ENCODE results near the gene TINCR.

DNA sequence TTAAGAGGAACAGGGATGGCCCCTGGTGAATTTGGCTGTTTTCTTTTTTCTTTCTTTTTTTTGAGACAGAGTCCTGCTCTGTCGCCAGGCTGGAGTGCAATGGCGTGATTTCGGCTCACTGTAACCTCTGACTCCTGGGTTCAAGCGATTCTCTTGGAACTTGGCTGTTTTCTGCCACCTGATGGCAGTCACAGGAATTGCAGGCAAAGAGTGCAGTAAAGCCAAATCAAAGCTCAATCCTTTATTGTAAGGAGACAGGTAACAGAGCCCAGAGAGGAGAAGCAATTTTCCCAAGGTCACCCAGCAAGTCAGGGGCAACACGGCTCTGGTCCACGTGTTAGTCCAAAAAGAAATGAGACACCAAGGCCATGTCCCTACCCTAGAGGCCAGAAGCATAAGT lies 6.2 kb downstream of the TINCR start:
- TF ChIP-seq, protein P1, sequence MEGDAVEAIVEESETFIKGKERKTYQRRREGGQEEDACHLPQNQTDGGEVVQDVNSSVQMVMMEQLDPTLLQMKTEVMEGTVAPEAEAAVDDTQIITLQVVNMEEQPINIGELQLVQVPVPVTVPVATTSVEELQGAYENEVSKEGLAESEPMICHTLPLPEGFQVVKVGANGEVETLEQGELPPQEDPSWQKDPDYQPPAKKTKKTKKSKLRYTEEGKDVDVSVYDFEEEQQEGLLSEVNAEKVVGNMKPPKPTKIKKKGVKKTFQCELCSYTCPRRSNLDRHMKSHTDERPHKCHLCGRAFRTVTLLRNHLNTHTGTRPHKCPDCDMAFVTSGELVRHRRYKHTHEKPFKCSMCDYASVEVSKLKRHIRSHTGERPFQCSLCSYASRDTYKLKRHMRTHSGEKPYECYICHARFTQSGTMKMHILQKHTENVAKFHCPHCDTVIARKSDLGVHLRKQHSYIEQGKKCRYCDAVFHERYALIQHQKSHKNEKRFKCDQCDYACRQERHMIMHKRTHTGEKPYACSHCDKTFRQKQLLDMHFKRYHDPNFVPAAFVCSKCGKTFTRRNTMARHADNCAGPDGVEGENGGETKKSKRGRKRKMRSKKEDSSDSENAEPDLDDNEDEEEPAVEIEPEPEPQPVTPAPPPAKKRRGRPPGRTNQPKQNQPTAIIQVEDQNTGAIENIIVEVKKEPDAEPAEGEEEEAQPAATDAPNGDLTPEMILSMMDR (IDR thresholded peaks at IDR 0.05) = no peak
- TF ChIP-seq POLR2A (IDR thresholded peaks at IDR 0.05) = no peak

Measured in thyroid gland (tissue), 4 donors.